ENCODE data around the gene RRAS2.

DNA sequence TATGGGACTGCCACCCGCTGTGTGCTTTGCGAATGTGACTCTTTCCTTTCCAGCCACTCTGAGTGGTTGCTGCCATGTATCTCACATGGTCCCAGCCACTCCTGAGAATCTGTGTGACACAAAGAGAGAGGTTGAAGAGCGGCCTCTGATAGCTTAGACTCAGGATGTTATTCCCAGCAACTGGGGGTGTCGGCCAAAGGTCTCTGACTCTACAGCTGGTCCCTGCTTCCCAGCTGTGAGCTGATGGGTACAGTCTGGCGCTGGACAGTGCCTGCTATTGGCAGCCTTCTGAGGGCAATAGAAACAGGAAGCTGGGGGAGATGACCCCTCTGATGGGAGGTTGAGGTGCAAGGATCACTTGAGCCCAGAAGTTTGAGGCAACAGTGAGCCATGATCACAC is 105.1 kb downstream of the RRAS2 start:
- TF ChIP-seq POLR2A (IDR thresholded peaks at IDR 0.05) (no peak), EP300 (IDR thresholded peaks at IDR 0.05) (no peak), POLR2AphosphoS5 (IDR thresholded peaks at IDR 0.05) (no peak)
- TF ChIP-seq, protein P1, sequence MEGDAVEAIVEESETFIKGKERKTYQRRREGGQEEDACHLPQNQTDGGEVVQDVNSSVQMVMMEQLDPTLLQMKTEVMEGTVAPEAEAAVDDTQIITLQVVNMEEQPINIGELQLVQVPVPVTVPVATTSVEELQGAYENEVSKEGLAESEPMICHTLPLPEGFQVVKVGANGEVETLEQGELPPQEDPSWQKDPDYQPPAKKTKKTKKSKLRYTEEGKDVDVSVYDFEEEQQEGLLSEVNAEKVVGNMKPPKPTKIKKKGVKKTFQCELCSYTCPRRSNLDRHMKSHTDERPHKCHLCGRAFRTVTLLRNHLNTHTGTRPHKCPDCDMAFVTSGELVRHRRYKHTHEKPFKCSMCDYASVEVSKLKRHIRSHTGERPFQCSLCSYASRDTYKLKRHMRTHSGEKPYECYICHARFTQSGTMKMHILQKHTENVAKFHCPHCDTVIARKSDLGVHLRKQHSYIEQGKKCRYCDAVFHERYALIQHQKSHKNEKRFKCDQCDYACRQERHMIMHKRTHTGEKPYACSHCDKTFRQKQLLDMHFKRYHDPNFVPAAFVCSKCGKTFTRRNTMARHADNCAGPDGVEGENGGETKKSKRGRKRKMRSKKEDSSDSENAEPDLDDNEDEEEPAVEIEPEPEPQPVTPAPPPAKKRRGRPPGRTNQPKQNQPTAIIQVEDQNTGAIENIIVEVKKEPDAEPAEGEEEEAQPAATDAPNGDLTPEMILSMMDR (IDR thresholded peaks at IDR 0.05), result no peak

Data from gastroesophageal sphincter (tissue), 3 donors.